GM12878 (cell line): ENCODE measurements around the gene STIL. TPM values are rescaled to one million over a fixed set of nuclear protein-coding genes. Genes with fewer than 3 reads are reported as not detected.

Experiments
- ATAC-seq: fragments of 200-7000 bp; cut with Tn5 transposase; 3 replicates; pipeline ENCODE4 v1.9.1; 2020; ENCODE audit warnings: mild to moderate bottlenecking, moderate library complexity
- BruUV-seq: library from RNA; stranded (reverse); fragments of 400-500 nt; replicated peaks from 2 replicates; lab custom pipeline; 2021; lab: Mats Ljungman, UMichigan
- CTCF ChIA-PET: fragments of 300-600 bp; sonication (Branson Sonifier 250); formaldehyde crosslinking; extraction: SDS; loops from one replicate; lab custom pipeline; 2021; ENCODE audit warnings: inconsistent platforms; lab: Yijun Ruan, JAX
- POLR2A ChIA-PET: fragments of 350-600 bp; formaldehyde crosslinking; extraction: SDS; loops from one replicate; lab custom pipeline; 2021; ENCODE audit warnings: inconsistent platforms; lab: Charles Lee
- RAD21 ChIA-PET: fragments of 300-600 bp; sonication (Branson Sonifier 250); formaldehyde crosslinking; loops from one replicate; lab custom pipeline; 2023; ENCODE audit warnings: antibody characterized with exemption; ENCODE audit not compliant: unreplicated experiment; lab: Charles Lee
- SMC1A ChIA-PET: fragments of 300-600 bp; sonication (Branson Sonifier 250); formaldehyde crosslinking; loops from one replicate; lab custom pipeline; 2023; ENCODE audit not compliant: unreplicated experiment, uncharacterized antibody; lab: Charles Lee
- DNase-seq: peaks from one replicate; pipeline ENCODE4 v3.0.0-alpha.2; 2011; ENCODE audit warnings: low read depth, low spot score
- FAIRE-seq: peaks from 3 replicates; lab custom pipeline; 2011; peaks lifted over from hg19 to GRCh38; lab: Jason Lieb, UNC
- H2AFZ ChIP-seq: 2 replicates; pipeline ENCODE4 v1.6.0; 2011; ENCODE audit warnings: low read depth, low read length, control low read depth; ENCODE audit not compliant: control insufficient read depth
- H3K27ac ChIP-seq: 2 replicates; pipeline ENCODE4 v1.5.1; 2011; ENCODE audit warnings: control low read depth; ENCODE audit not compliant: control insufficient read depth, insufficient read depth
- H3K27me3 ChIP-seq, 2 experiments: replicated peaks in 1 of 2; 2 replicates each; pipeline versions ENCODE4 v1.6.0 to v1.6.1; 2011; ENCODE audit warnings: low read length in 1 of 2; ENCODE audit not compliant: control insufficient read depth in 2 of 2, insufficient read depth in 2 of 2
- H3K36me3 ChIP-seq, 2 experiments: 2 replicates each; pipeline ENCODE4 v1.5.1; 2011; ENCODE audit warnings: low read length in 1 of 2; ENCODE audit not compliant: control insufficient read depth in 2 of 2, insufficient read depth in 2 of 2
- H3K4me1 ChIP-seq: 2 replicates; pipeline ENCODE4 v1.6.1; 2011; ENCODE audit warnings: mild to moderate bottlenecking, low read length, moderate library complexity, mixed read lengths; ENCODE audit not compliant: control insufficient read depth, insufficient read depth
- H3K4me2 ChIP-seq: 2 replicates; pipeline ENCODE4 v1.6.0; 2011; ENCODE audit warnings: control low read depth; ENCODE audit not compliant: control insufficient read depth, insufficient read depth
- H3K4me3 ChIP-seq: fragments of 200-600 bp; sonication (generic); 2 replicates; pipeline ENCODE4 v1.5.1; 2016
- H3K79me2 ChIP-seq: 2 replicates; pipeline ENCODE4 v1.6.0; 2011; ENCODE audit warnings: low read length; ENCODE audit not compliant: control insufficient read depth, insufficient read depth
- H3K9ac ChIP-seq: 2 replicates; pipeline ENCODE4 v1.8.0; 2011; ENCODE audit warnings: low read length, control low read depth, mixed read lengths; ENCODE audit not compliant: control insufficient read depth, insufficient read depth
- H3K9me3 ChIP-seq: replicated peaks from 3 replicates; pipeline ENCODE4 v1.5.1; 2011; ENCODE audit warnings: mild to moderate bottlenecking, low read length; ENCODE audit not compliant: control insufficient read depth, insufficient read depth
- H4K20me1 ChIP-seq: 2 replicates; pipeline ENCODE4 v1.6.0; 2011; ENCODE audit not compliant: control insufficient read depth, insufficient read depth
- POLR2AphosphoS2 ChIP-seq: IDR thresholded peaks from 2 replicates; pipeline ENCODE4 v1.6.1; 2011; ENCODE audit warnings: low read depth, mild to moderate bottlenecking, low read length, improper control_type of control experiment, moderate library complexity
- RAD21 ChIP-seq: IDR thresholded peaks from 2 replicates; pipeline ENCODE4 v1.6.1; 2011; ENCODE audit warnings: mild to moderate bottlenecking, low read depth, low read length, moderate library complexity; ENCODE audit not compliant: insufficient read depth
- SMC3 ChIP-seq: IDR thresholded peaks from 2 replicates; pipeline ENCODE4 v1.6.1; 2011; ENCODE audit warnings: low read length, improper control_type of control experiment, borderline replicate concordance
- TCF3 ChIP-seq: IDR thresholded peaks from 2 replicates; pipeline ENCODE4 v1.6.1; 2012; ENCODE audit warnings: low read depth, mild to moderate bottlenecking, low read length, borderline replicate concordance; ENCODE audit not compliant: insufficient read depth
- WGBS: methylation state at CpG from one replicate; pipeline ENCODE4 v1.1.6; 2016; ENCODE audit warnings: low lambda C conversion rate; ENCODE audit not compliant: insufficient replicate concordance, insufficient coverage; ENCODE audit errors: missing lambda C conversion rate; 5-methylcytosine and 5-hydroxymethylcytosine counted together
- in situ Hi-C: fragments of 300-500 bp; cut with MboI; formaldehyde crosslinking; loops from 9 replicates; pipeline ENCODE4 v1.14.3; 2018; ENCODE audit warnings: mixed read lengths
- intact Hi-C: fragments of 100-400 bp; cut with micrococcal nuclease; formaldehyde crosslinking; loops from one replicate; pipeline ENCODE4 v1.14.2; 2022; ENCODE audit not compliant: unreplicated experiment
- polyA plus RNA-seq, 11 experiments: library from polyadenylated mRNA; depleted of rRNA in 4 of 11; unstranded in 6 of 11; stranded (reverse) in 5 of 11; fragments of >200 nt; fragmentation: Nextera tagmentation in 4 of 11; fragmentation: Illumina TruSeq in 1 of 11; extraction: Ambion mirVana in 4 of 11; extraction: Trizol in 1 of 11; gene quantifications; 1 replicate in 1 of 11; 2 replicates in 10 of 11; pipeline versions ENCODE4 v1.2.1 to v1.2.3, GENCODE V29; 2011 to 2016; ENCODE audit warnings: inconsistent platforms in 2 of 11, missing spikeins in 2 of 11, low read depth in 1 of 11
- total RNA-seq, 4 experiments: library from RNA; depleted of rRNA in 3 of 4; stranded (reverse); fragments of >200 nt in 3 of 4; fragmentation: Illumina TruSeq in 1 of 4; extraction: Trizol in 1 of 4; gene quantifications; 2 replicates each; pipeline versions ENCODE4 v1.2.1 to v1.2.3, GENCODE V29; 2013 to 2021
- TF ChIP-seq, protein P1 (sequence below), 3 experiments: IDR thresholded peaks in 2 of 3; conservative IDR thresholded peaks in 1 of 3; 2 replicates each; pipeline ENCODE4 v1.5.1; 2011; ENCODE audit warnings: low read depth in 3 of 3, low read length in 3 of 3, mild to moderate bottlenecking in 3 of 3, control low read depth in 2 of 3, moderate library complexity in 2 of 3, inconsistent platforms in 1 of 3, mixed read lengths in 1 of 3; ENCODE audit not compliant: control insufficient read depth in 2 of 3, insufficient read depth in 1 of 3; ENCODE audit errors: extremely low read depth in 1 of 3

The STIL gene
- total and polyA plus RNA-seq, 10 of the 15 experiments (the other 5 are each of a cell fraction or from before 2014, with no cell fraction given), result 6.0 to 35.1 (median 26.5) TPM

DNA sequence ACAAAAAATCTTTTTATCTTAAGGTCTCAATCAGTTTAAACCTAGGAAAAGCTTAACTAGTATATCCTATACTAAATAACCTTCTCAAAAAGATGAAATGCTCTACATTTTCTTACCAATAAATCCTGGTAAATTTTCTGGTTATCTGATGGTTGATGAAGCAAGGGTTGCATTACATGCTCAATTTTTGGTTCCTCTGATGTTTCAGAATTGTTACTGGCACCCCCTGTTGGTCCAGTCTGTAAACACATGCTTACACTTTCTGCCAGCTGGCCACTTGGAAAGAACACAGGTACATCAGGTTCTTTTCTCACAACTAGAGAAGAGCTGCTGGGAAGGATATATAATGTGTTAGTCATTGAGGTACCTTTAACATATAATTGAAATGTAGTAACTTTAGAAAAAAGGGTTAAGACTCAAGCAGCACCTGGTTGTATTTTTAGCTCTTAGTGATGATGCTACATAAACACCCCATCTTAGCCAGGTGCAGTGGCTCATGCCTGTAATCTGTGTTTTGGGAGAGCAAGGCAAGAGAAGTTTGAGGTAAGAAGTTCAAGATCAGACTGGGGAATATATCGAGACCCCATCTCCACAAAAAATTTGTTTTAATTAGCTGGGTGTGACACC is 51.0 kb downstream of the STIL start:
- BruUV-seq, result no TSS peak
- ChIA-PET RAD21 (interaction anchor here (0.9 to 3.9 kb wide), 8 partner anchors 10 to 161 kb away, joined by 3 to 22 read pairs (median 4); partner anchors contain the start of gene PDZK1IP1), CTCF (interaction anchor here (0.7 to 3.8 kb wide), 36 partner anchors 9 to 616 kb away, joined by 3 to 70 read pairs (median 5); partner anchors contain the start of genes PDZK1IP1 and STIL), POLR2A (interaction anchor here (0.6 to 1.3 kb wide), 3 partner anchors 36 to 71 kb away, joined by 3 to 6 read pairs (median 3); partner anchors contain the start of gene CMPK1), SMC1A (interaction anchor here (0.7 to 3.5 kb wide), 15 partner anchors 11 to 443 kb away, joined by 3 to 20 read pairs (median 4); partner anchors contain the start of gene STIL)
- H3K27me3 ChIP-seq, result no peaks in the 10 kb centered on the region
- ATAC-seq (peak; percentile 81), FAIRE-seq (peak; percentile 62), DNase-seq (no peak)
- WGBS, result 100% methylated on average over 1 of the region's 1 CpG
- H3K79me2 ChIP-seq, result no peaks in the 10 kb centered on the region
- no peak overlapping the region for H3K27ac ChIP-seq
- H3K4me2 ChIP-seq, result no peak overlapping the region
- no peaks in the 10 kb centered on the region for H3K9me3 ChIP-seq
- peaks cover 3 to 12% of the 10 kb centered on the region in 2 experiments for H3K36me3 ChIP-seq
- H2AFZ ChIP-seq, result no peak overlapping the region
- no peak overlapping the region for H3K4me3 ChIP-seq
- H4K20me1 ChIP-seq, result no peaks in the 10 kb centered on the region
- intact Hi-C loops (loop anchor here (1.0 to 2.0 kb wide), 2 partner anchors 70 to 84 kb away; no protein-coding TSS in a partner anchor), in situ Hi-C loops (no loop called here)
- no peaks in the 10 kb centered on the region for H3K4me1 ChIP-seq
- TF ChIP-seq POLR2AphosphoS2 (no peak), RAD21 (peak; percentile 48), SMC3 (peak; percentile 51; the same call in 1 of the 2 replicates), TCF3 (no peak)
- TF ChIP-seq, protein P1, sequence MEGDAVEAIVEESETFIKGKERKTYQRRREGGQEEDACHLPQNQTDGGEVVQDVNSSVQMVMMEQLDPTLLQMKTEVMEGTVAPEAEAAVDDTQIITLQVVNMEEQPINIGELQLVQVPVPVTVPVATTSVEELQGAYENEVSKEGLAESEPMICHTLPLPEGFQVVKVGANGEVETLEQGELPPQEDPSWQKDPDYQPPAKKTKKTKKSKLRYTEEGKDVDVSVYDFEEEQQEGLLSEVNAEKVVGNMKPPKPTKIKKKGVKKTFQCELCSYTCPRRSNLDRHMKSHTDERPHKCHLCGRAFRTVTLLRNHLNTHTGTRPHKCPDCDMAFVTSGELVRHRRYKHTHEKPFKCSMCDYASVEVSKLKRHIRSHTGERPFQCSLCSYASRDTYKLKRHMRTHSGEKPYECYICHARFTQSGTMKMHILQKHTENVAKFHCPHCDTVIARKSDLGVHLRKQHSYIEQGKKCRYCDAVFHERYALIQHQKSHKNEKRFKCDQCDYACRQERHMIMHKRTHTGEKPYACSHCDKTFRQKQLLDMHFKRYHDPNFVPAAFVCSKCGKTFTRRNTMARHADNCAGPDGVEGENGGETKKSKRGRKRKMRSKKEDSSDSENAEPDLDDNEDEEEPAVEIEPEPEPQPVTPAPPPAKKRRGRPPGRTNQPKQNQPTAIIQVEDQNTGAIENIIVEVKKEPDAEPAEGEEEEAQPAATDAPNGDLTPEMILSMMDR (IDR thresholded peaks at IDR 0.05 in 2 of 3, conservative IDR thresholded peaks at IDR 0.05 in 1 of 3; ENCODE audit: control insufficient read depth in 2 of 3, extremely low read depth in 1 of 3, insufficient read depth in 1 of 3, low read depth in 3 of 3, low read length in 3 of 3), result peak; percentile 50 to 70 (median 59)
- no peak overlapping the region for H3K9ac ChIP-seq
